Cortex of kidney (tissue), 1 donor: Measurements from ENCODE around the gene TMEM44.
"Not testable (repeated sequence)": the region's sequence is repeated elsewhere in the genome, so short reads cannot be mapped to it uniquely, and the experiment has no call there.

Experiments
- DNase-seq: peaks from one replicate; lab custom pipeline; 2025; lab: John Stamatoyannopoulos, UW

TMEM44 gene

GRCh38 chr3:194609601-194610000, 23.6 kb downstream of the TMEM44 start:
- DNase-seq, result no peak

- DNase-seq, result no peak
Measured at GRCh38 chr3:194608981-194609380, 24.2 kb downstream of the TMEM44 start.

- no peak for DNase-seq
Measured at GRCh38 chr3:194607592-194608389, 25.4 kb downstream of the TMEM44 start.

GRCh38 chr3:194606941-194607340, 26.3 kb downstream of the TMEM44 start:
- no peak for DNase-seq

GRCh38 chr3:194606163-194606562, 27.1 kb downstream of the TMEM44 start:
- no peak for DNase-seq

- not testable (repeated sequence) for DNase-seq
Measured at GRCh38 chr3:194605314-194605713, 27.9 kb downstream of the TMEM44 start.

- no peak for DNase-seq
Measured at GRCh38 chr3:194604837-194605236, 28.4 kb downstream of the TMEM44 start.

- DNase-seq, result no peak
Measured at GRCh38 chr3:194604126-194604525, 29.1 kb downstream of the TMEM44 start.

- DNase-seq, result no peak
Measured at GRCh38 chr3:194602669-194603171, 30.5 kb downstream of the TMEM44 start.

GRCh38 chr3:194598771-194599557, 34.3 kb downstream of the TMEM44 start:
- DNase-seq, result no peak

- no peak for DNase-seq
Measured at GRCh38 chr3:194596906-194597305, 36.3 kb downstream of the TMEM44 start.

- no peak for DNase-seq
Measured at GRCh38 chr3:194592798-194593752, 40.1 kb downstream of the TMEM44 start.

GRCh38 chr3:194588741-194589140, 44.5 kb downstream of the TMEM44 start:
- DNase-seq, result no peak

GRCh38 chr3:194588236-194588635, 45.0 kb downstream of the TMEM44 start:
- no peak for DNase-seq

- no peak for DNase-seq
Measured at GRCh38 chr3:194587438-194587931, 45.7 kb downstream of the TMEM44 start.

GRCh38 chr3:194586836-194587235, 46.4 kb downstream of the TMEM44 start:
- DNase-seq, result no peak

- no peak for DNase-seq
Measured at GRCh38 chr3:194585880-194586281, 47.3 kb downstream of the TMEM44 start.

GRCh38 chr3:194584866-194585265, 48.4 kb downstream of the TMEM44 start:
- no peak for DNase-seq

- no peak for DNase-seq
Measured at GRCh38 chr3:194584320-194584776, 48.9 kb downstream of the TMEM44 start.

GRCh38 chr3:194582196-194582905, 50.9 kb downstream of the TMEM44 start:
- no peak for DNase-seq

GRCh38 chr3:194579091-194579606, 54.1 kb downstream of the TMEM44 start:
- DNase-seq, result no peak
